H1 (cell line): ENCODE measurements around the gene DDI1. TPM values are rescaled to one million over a fixed set of nuclear protein-coding genes. Genes with fewer than 3 reads are reported as not detected.

Source experiments
- EGR1 ChIP-seq: IDR thresholded peaks from 2 replicates; pipeline ENCODE4 v1.6.1; 2011; ENCODE audit warnings: low read depth, low read length, borderline replicate concordance
- GABPA ChIP-seq: IDR thresholded peaks from 2 replicates; pipeline ENCODE4 v1.6.1; 2011; ENCODE audit warnings: mild to moderate bottlenecking, low read length, moderate library complexity, borderline replicate concordance; ENCODE audit not compliant: insufficient read depth
- HDAC2 ChIP-seq, 2 experiments: fragments of 300-600 bp in 1 of 2; sonication (generic) in 1 of 2; IDR thresholded peaks; 2 replicates each; pipeline ENCODE4 v1.6.1; 2011 to 2012; ENCODE audit warnings: low read depth in 2 of 2, low read length in 2 of 2, mild to moderate bottlenecking in 2 of 2, moderate library complexity in 2 of 2, borderline replicate concordance in 1 of 2, inconsistent platforms in 1 of 2
- SAP30 ChIP-seq: fragments of 300-600 bp; sonication (generic); IDR thresholded peaks from 2 replicates; pipeline ENCODE4 v1.7.1; 2012; ENCODE audit warnings: low read length, moderate library complexity, mild to moderate bottlenecking, inconsistent platforms; ENCODE audit not compliant: insufficient read depth, insufficient replicate concordance
- SIX5 ChIP-seq: IDR thresholded peaks from 2 replicates; pipeline ENCODE4 v1.6.1; 2011; ENCODE audit warnings: mild to moderate bottlenecking, low read depth, low read length
- SUZ12 ChIP-seq: fragments of 200-600 bp; sonication (generic); IDR thresholded peaks from 2 replicates; pipeline ENCODE4 v1.6.1; 2012; ENCODE audit warnings: mild to moderate bottlenecking, inconsistent platforms, low read length, moderate library complexity, mixed read lengths
- TAF1 ChIP-seq: IDR thresholded peaks from 2 replicates; pipeline ENCODE4 v1.6.1; 2011; ENCODE audit warnings: mild to moderate bottlenecking, low read depth, low read length
- polyA plus RNA-seq, 7 experiments: library from polyadenylated mRNA; depleted of rRNA in 3 of 7; stranded (reverse) in 5 of 7; unstranded in 2 of 7; fragments of >200 nt in 5 of 7; fragments of 200-250 nt in 2 of 7; gene quantifications; 1 replicate in 5 of 7; 2 replicates in 1 of 7; 4 replicates in 1 of 7; pipeline versions ENCODE4 v1.2.1 to v1.2.3, GENCODE V29; 2011 to 2013; ENCODE audit warnings: missing spikeins in 2 of 7, mixed read lengths in 2 of 7
- total RNA-seq: library from RNA; stranded (reverse); fragmentation: NEBNext Ultra II Directional; extraction: Animal tissue kit (Norgen Biotek cat#: 25700); gene quantifications from 2 replicates; pipeline ENCODE4 v1.2.1, GENCODE V29; 2021
- TF ChIP-seq, protein P1 (sequence below): IDR thresholded peaks from 2 replicates; pipeline ENCODE4 v1.6.1; 2011; ENCODE audit warnings: low read length, improper control_type of control experiment

The DDI1 gene
- total and polyA plus RNA-seq, 2 of the 8 experiments (the other 6 are each of a cell fraction or from before 2014, with no cell fraction given), result not detected

DNA sequence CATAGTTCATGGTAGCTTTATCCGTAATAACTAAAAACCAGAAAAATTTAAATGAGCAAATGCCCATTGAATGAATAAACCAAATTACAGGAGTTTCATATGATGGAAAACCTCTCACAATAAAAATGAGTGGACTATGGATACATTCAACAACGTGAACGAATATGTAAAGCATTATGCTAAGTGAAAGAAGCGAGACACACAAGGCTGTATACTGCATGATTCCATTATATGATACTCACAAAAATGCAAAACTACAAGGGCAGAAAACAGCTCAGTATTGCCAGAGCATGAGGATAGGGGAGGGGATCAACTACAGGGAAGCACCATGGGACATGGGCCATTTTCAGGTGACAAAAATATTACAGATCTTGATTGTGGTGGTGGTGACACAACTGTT is 22.2 kb downstream of the DDI1 start (continued):
- no peak for TF ChIP-seq SIX5
- TF ChIP-seq SUZ12, result no peak
- no peak for TF ChIP-seq GABPA
- TF ChIP-seq, protein P1, sequence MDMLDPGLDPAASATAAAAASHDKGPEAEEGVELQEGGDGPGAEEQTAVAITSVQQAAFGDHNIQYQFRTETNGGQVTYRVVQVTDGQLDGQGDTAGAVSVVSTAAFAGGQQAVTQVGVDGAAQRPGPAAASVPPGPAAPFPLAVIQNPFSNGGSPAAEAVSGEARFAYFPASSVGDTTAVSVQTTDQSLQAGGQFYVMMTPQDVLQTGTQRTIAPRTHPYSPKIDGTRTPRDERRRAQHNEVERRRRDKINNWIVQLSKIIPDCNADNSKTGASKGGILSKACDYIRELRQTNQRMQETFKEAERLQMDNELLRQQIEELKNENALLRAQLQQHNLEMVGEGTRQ, result no peak
- TF ChIP-seq SAP30, result no peak
- no peak for TF ChIP-seq EGR1
- no peak for TF ChIP-seq TAF1
- TF ChIP-seq HDAC2 (IDR thresholded peaks at IDR 0.05; ENCODE audit: borderline replicate concordance in 1 of 2, low read depth in 2 of 2, low read length in 2 of 2), result no peak
